AG20443 (cell line): ENCODE data around the gene TSPAN19.
A peak's percentile ranks its signal among the peaks of the same experiment; 100 is the strongest.
"Not testable (repeated sequence)": the region's sequence is repeated elsewhere in the genome, so short reads cannot be mapped to it uniquely, and the experiment has no call there.

Experiments
- DNase-seq: peaks from one replicate; pipeline ENCODE4 v3.0.0; 2012; ENCODE audit warnings: low spot score, mixed read lengths

TSPAN19 gene

DNA sequence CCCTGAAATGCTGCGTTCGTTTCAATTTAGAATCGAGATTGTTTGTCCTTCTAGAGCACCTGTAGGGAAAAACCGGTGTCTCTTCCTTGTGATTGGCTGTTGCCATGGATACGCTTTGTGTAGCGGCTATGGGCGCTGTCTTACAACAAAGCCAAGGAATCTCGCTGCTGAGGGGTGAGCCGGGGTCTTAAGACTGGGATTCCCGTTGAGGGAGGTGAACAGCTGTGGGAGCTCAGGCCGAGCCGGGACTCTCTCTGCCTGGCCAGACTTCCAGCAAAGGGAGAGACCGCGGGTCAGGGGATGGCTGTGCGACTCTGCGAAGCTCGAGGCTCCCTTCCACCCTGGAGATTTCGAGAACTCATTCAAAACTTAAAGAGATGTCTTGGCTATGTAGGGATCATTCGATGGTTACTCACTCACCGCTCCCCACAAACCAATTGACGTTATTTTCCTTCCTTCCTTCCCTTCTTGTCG, at the start of gene TSPAN19, which contains the start of gene LRRIQ1:
TSPAN19 (minus strand) TSS at position 44 of the 474 bp plus-strand sequence. CDS start 6,331 bp downstream, outside the sequence.
LRRIQ1 (plus strand) TSS at position 118 of the 474 bp plus-strand sequence. CDS start 1,826 bp downstream, outside the sequence.
- DNase-seq = peak; percentile 48

DNA sequence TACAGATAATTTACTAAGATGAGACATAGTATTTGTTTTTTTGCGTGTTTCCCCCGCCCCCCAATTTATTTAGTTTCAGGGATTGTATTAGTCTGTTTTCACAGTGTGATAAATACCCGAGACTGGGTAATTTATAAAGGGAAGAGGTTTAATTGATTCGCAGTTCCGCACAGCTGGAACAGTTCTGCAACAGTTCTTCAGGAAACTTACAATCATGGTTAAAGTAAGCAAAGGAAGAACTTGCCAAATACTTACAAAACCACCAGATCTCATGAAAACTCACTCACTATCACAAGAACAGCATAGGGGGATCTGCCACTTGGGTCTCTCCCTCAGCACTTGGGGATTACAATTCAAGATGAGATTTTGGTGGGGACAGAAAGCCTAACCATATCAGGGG, 49.0 kb upstream of the TSPAN19 start:
- DNase-seq = no peak

DNA sequence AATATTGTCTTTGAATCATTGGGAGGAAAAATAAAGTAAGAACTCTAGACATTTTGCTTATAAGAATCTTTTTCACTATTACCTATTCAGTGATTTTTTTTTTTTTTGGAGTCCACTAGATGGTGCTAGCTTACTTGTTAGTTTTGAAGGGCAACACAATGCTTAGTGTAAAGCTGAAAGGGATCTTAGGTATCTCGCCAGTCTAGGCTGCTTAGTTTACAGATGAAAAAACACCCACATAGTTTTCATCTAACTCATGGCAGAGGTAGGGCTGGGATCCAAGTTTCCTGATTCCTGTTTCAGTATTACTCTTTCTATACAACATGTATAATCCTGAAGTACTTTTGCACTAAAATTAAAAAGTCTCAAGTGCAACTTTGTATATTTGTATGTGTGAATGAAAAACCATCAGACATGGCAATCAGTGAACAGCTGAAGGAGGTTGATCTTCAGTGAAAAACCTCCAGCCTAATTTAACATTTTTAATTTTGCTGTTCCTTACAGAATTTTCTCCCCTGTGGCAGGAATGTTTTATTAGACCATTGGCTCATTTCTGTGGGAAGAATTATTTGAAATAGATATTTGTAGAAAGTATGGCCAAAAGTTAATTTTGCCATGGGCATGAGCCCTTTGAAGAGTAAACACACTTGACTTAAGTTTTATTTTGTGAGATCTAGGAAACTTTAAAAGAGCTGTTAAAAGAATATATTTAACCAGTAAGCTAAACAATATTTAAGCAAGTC, 40.8 kb upstream of the TSPAN19 start:
- peak; percentile 51 for DNase-seq

DNA sequence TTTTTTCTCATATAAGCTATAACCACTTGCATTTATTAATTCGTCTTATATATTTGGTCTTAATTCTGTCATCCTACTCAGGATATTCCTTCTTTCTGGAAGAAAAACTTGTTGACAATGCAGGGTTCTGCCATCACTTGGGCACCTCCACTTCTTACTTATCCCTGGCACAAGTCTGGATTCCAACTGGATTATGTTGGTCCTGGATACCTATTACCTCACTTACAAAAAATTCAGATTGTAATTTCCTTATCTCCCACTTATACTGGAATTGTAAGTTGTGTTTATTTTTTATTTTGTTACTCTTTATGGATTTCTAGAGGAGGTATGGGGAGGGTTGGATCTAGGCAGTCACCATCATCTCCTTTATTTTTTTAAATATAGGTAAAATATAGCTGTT, 36.7 kb upstream of the TSPAN19 start:
- DNase-seq = no peak

DNA sequence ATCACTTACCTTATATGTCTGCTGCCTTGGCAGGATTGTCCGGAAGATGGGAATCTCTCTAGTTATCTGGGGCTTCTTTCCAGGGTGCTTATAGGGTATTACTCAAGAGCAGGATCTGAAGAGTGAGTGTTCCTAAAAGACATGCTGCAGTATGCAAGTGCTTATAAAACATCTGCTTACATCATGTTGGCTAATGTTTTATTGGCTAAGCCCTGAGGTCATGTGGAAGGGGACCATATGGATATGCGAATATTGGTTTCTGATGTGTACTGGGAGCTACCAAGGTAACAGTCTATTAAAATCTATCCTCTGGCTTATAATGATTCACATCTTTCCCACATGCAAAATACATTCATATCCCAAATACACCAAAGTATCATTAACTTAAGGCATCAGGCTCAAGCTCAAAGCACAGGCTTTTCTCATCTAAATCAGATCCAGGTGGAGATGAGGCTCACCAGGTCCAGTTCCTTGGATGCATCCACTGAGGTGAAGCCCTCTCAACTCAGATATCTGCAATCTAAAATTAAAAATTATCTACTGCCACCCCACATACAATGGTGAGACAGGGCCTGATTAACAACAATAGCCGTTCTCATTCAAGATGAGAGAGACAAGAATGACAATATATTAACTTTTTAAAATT, 29.9 kb upstream of the TSPAN19 start:
- DNase-seq = no peak

DNA sequence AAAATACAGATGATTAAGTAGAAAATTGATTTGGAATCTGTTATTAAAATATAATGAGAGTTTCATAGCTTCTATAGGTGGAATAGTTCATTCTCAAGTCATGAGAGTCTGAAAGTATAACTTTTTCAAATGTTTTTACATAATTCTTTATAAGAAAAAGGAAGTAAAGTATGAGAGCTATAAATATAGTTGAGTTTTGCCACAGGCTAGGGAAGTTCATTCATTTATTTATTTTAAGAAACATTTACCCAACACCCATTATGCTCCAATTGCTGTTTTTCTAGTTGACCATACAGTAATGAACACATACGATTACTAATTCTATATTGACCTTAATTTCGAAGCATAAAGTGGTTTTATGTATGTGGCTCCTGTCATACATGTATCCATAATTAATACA, 24.8 kb upstream of the TSPAN19 start:
- no peak for DNase-seq

DNA sequence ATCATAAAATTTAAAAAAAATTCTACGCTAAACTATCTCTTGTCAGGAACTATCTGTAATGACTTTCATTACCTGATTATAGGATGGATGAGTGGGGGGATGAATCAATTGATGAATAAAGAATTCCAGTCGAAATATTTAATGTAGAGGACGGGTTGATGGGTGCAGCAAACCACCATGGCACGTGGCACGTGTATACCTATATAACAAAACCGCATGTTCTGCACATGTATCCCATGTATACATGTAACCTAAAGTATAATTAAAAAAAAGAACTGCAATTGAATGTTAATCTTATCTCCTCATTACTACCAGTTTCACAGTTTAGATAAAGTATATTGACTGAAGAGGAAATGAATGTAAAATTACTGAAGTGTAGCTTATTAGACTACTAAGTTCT, 23.5 kb upstream of the TSPAN19 start:
- no peak for DNase-seq

DNA sequence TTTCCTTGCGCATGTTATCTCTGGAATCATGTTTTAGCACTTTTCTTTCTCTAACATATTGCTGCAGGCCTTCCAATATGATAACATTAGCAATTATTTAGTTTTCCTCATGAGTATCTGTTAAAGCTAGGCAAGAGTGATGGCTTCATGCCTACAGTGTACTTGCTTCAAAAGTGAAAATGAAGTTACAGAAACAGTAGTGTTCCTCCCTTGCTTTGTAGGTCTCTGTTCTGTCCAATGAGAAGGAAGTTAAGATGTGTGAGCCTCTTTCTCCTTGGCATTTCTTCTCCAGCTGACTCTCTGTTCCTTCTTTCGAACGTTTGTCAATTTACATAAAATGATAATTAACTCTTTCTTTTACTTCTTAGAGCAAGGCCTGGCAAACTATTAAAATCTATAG, 22.3 kb upstream of the TSPAN19 start:
- DNase-seq = no peak

DNA sequence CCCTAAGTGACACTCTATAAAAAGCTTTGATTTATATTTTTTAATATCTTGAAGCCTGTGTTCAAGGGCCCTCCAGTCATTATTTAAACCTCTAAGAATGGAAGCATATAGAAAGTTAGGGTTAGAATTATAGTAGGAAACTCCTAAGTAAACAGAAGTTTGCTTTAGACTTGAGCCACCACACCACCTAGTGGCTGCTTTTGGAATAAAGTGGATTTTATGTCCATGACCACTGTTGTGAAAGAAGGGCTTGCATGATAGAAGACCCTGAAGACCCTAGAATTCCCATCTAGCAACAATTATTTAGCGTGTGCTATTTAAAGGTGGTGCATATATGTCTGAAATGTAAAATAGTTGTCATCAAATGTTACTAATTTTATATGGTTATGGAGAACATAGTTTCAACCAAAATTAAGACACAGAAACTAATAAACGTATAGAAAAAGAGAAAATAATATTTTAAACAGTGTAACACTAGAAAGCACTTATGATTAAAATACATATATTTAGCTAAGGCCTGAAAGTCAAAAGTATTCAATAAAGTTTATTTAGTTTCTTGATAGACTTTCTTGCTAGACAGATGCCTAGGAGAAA, 21.4 kb upstream of the TSPAN19 start:
- DNase-seq = peak; percentile 20

DNA sequence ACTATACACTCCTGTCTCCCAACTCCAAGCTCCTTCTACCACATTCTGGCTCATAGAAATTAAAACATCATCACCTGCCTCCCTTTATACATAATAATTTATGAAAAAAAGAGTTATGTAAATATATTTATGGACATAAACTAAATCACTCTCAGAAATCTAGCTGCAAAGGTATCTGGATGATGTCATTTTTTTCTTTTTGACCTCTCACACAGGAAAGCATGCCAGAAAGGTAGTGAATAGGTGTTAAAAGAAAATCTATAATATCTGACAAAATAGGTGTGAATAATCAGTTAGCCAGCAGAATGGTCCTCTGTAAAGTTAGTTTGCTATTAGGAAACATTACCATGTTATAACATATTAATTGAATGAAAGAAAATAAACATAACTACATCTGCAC, 7.8 kb upstream of the TSPAN19 start:
- no peak for DNase-seq

DNA sequence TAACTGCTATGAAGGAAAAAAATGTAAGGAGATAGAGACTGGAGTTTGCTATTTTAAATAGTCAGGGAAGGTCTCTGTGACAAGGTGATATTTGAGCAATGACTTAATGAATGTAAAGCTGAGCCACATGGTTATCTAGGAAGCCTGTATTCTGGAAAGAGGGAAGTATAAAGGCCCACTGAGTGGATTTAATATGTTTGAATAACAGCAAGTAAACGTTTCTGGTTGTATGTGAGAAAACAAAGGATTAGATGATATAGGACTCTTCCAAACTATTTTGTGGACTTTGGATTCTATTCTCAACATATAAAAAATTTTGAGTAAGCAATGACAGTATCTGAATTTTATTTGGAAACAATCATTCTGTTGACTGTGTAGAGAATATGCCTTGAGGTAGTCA, 5.3 kb upstream of the TSPAN19 start:
- DNase-seq = no peak

DNA sequence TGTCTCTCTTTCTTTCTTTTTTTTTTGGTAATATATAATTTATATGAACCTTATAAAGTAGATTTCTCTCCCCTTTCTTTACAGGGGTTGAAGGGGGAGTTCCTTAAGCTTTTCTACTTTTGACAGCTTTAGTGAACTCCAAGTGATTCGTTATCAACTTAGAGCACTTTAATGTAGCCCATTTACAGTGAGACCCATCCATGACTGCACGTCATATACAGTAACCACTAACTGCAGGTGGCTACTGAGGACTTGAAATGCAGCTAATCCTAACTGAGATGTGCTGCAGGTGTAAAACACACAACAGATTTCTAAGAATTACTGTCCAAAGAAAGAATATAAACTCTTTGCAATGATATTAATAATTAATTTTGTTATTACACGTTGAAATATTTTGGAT, 656 bp upstream of the TSPAN19 start:
- no peak for DNase-seq

DNA sequence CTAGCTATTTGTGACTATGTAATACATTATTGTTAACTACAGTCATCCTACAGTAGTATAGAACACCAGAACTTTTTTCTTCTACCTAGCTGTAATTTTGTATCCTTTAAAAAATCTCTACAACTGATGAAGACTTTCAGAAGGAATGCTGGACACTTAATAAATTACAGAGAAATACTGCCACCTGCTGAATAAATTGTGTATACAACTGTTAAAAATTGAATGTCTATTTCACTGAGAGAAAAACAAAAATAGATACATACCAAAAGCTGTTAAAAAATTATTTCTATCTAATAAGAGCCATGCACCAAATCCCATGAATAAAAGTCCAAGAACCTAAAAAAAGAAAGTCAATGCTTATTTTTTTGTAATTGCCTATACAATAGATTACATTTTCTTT, 6.6 kb downstream of the TSPAN19 start:
- peak; percentile 27 for DNase-seq

DNA sequence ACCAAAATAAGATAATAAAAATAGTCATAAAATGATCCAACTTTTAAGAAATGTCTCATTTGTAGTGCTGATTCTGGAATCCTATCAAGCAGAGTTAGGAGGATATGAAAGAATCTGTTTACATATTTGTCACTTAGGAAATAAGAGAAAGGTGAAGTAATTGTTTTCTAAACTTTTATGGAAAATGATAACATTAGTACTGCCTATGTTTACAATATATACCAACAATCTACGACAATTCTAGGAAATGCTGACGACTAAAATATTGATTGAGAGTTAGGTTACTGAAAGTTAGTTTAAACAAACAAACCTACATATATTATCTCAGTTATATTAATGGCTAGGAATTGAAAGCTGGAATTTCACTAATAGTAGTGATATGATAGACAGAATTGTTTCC, 18.0 kb downstream of the TSPAN19 start:
- no peak for DNase-seq

DNA sequence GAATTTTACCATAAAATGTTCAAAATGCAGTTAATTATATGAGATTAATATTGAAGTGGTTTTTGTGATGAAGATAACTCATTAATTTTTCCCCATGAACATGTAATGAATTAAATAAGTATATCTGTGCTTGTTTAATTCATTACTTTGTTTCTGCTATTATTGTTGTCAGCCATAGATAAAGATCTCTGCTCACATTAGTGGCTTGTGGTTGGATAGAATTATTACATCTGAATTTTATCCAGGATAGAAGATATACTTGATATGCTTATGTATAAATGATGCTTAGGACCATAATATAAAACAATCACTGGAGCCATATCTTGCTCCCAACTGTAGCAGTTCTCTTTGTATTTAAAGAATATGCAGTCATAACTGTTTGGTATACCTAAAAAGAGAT, 18.5 kb downstream of the TSPAN19 start:
- DNase-seq = no peak

DNA sequence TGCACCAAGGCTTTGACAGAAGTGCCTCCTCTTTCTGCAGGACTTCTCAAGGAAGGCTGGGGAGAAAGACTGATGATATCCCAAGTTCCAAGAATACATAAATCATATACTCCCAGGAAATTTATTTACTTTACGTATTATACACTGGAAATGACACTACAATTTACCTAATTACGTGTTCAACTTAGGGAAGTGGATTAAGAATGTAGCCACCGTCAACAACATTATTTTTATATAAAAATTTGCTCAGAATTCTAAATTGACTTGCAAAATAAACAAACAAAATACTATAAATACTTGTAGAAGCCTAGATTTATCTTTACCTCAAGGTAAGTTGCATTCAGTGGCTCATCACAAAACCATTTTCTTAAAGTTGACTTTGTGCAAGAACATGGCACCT, 18.9 kb downstream of the TSPAN19 start:
- DNase-seq = no peak

DNA sequence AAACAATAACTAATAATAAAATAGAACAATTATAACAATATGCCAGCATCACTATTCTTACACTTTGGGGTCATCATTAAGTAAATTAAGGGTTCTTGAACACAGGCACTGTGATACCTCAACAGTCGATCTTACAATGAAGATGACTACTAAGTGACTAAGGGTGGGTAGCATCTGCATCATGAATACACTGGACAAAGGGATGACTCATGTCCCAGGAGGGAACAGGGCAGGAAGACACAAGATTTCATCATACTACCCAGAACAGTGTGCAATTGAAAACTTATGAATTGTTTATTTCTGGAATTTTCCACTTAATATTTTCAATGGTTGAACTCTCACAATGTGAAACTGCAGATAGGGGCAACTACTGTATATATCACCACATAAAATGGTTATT, 19.7 kb downstream of the TSPAN19 start:
- peak; percentile 77 for DNase-seq

DNA sequence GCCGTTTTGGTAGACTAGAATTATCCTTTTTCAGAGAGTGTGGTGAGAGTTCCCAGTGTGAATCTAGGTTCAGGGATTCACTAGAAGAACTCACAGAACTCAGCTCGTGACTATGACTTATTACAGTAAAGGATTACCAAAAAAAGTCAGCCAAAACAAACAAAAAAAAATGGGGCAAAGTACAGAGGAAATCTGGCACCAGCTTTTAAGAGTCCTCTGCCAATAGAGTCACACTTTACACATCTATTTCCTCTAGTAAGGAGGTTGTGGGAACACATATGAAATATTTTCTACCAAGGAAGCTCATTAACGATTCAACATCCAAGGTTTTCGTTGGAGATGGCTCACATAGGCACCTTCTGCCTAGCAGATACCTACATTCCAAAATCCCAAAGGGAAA, 28.2 kb downstream of the TSPAN19 start:
- DNase-seq = no peak

DNA sequence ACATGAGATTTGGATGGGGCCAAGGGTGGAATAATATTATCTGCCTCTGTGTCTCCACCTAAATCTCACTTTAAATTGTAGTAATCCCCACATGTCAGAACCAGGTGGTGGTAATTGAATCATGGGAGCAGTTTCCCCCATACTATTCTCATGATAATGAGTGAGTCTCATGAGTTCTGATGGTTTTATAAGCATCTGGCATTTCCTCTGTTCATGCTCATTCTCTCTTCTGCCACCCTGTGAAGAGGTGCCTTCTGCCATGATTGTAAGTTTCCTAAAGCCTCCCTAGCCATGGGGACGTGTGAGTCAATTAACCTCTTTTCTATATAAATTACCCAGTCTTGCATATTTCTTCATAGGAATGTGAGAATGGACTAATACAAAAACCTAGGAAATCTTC, 29.9 kb downstream of the TSPAN19 start:
- no peak for DNase-seq

DNA sequence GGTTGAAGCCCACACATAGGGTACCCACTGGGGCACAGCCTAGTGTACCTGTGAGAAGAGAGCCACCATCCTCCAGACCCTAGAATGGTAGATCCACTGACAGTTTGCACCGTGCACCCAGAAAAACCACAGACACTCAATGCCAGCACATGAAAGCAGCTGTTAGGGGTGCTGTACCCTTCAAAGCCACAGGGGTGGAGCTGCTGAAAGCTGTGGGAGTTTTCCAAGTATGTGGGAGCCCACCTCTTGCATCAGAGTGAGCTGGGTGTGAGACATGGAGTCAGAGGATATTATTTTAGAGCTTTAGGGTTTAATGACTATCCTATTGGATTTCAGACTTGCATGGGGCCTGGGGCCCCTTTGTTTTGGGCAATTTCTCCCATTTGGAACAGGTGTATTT, 30.5 kb downstream of the TSPAN19 start:
- no peak for DNase-seq

DNA sequence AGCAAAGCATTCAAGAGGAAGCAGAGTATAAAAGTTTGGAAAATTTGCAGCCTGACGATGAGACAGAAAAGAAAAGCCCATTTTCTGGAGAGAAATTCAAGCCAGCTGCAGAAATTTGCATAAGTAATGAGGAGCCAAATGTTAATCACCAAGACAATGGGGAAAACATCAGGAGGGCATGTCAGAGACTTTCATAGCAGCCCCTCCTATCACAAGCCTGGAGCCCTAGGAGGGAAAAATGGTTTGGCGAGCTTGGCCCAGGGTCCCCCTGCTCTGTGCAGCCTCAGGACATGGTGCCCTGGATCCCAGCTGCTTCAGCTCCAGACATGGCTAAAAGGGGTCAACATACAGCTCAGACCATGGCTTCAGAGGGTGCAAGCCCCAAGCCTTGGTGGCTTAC, 31.0 kb downstream of the TSPAN19 start:
- not testable (repeated sequence) for DNase-seq

DNA sequence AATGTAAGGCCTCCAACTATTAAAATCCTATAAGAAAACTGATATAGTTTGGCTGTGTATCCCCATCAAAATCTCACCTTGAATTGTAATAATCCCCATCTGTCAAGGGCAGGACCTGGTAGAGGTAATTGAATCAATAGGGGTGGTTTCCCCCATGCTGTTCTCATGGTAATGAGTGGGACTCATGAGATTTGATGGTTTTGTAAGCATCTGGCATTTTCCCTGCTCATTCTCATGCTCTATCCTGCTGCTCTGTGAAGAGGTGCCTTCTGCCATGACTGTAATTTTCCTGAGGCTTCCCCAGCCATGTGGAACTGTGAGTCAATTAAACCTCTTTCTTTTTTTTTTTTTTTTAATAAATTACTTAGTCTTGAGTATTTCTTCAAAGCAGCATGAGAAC, 31.9 kb downstream of the TSPAN19 start:
- DNase-seq = no peak

DNA sequence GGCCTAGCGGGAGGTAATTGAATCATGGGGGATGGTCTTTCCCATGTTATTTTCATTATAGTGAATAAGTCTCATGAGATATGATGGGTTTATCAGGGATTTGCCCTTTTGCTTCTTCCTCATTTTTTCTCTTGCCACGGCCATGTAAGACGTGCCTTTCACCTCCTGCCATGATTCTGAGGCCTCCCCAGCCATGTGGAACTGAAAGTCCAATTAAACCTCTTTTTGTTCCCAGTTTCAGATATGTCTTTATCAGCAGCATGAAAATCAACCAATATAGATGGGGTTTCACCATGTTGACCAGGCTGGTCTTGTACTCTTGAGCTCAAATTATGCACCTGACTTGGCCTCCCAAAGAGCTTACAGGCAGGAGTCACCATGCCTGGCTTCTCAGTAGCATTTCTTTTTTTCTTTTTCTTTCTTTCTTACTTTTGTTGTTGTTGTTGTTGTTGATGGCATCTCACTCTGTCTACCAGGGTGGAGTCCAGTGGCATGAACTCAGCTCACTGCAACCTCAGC, 33.2 kb downstream of the TSPAN19 start:
- DNase-seq = no peak
